Vagina (tissue), 2 donors: ENCODE measurements around the gene CLEC2B.

Experiments
- POLR2AphosphoS5 ChIP-seq, 2 donors: sonication (generic); formaldehyde crosslinking; IDR thresholded peaks; one replicate each; pipeline ENCODE4 v1.9.0; 2017; ENCODE audit warnings: antibody characterized with exemption in 2 of 2, mild to moderate bottlenecking in 2 of 2, low read depth in 1 of 2; ENCODE audit not compliant: insufficient read depth in 1 of 2
- TF ChIP-seq, protein P1 (sequence below), 3 experiments: fragments of 450-650 bp in 2 of 3; fragments of 200-600 bp in 1 of 3; sonication (generic) in 1 of 3; IDR thresholded peaks; one replicate each; pipeline ENCODE4 v1.5.1; 2017 to 2019; ENCODE audit warnings: antibody characterized with exemption in 3 of 3, mild to moderate bottlenecking in 2 of 3, moderate library complexity in 2 of 3

DNA sequence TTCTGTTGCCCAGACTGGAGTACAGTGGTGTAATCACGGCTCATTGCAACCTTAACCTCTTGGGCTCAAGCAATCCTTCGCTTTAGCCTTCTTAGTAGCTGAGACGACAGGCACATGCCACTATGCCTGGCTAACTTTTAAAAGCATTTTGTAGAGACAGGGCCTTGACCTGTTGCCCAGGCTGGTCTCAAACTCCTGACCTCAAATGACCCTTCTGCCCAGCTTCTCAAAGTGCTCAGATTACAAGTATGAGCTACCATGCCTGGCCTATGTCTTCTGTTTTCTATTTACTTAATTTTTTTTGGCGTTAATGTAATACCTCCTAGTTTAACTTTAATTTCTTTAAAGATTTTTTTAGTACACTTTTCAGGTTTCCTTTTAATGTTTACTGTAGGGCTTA lies 62.4 kb downstream of the CLEC2B start:
- TF ChIP-seq, protein P1, sequence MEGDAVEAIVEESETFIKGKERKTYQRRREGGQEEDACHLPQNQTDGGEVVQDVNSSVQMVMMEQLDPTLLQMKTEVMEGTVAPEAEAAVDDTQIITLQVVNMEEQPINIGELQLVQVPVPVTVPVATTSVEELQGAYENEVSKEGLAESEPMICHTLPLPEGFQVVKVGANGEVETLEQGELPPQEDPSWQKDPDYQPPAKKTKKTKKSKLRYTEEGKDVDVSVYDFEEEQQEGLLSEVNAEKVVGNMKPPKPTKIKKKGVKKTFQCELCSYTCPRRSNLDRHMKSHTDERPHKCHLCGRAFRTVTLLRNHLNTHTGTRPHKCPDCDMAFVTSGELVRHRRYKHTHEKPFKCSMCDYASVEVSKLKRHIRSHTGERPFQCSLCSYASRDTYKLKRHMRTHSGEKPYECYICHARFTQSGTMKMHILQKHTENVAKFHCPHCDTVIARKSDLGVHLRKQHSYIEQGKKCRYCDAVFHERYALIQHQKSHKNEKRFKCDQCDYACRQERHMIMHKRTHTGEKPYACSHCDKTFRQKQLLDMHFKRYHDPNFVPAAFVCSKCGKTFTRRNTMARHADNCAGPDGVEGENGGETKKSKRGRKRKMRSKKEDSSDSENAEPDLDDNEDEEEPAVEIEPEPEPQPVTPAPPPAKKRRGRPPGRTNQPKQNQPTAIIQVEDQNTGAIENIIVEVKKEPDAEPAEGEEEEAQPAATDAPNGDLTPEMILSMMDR (IDR thresholded peaks at IDR 0.05) = no peak
- TF ChIP-seq POLR2AphosphoS5 (IDR thresholded peaks at IDR 0.05; ENCODE audit: insufficient read depth in 1 of 2, low read depth in 1 of 2) = no peak
